ENCODE data around the gene RBM43.

GRCh38 chr2:151292141-151292540, 30.5 kb upstream of the RBM43 start:
- no peak for TF ChIP-seq CTCF (IDR thresholded peaks at IDR 0.05)
- no peak for TF ChIP-seq POLR2A (IDR thresholded peaks at IDR 0.05)
